K562 (cell line): ENCODE results near the gene IGF2BP3. TPM values are rescaled to one million over a fixed set of nuclear protein-coding genes. Genes with fewer than 3 reads are reported as not detected.

ENCODE experiments used
- ASH1L ChIP-seq: fragments of 450-650 bp; IDR thresholded peaks from 2 replicates; pipeline ENCODE4 v1.6.1; 2018; ENCODE audit warnings: borderline replicate concordance, mild to moderate bottlenecking, low read depth; ENCODE audit not compliant: partially characterized antibody
- ATF7 ChIP-seq: fragments of 450-650 bp; IDR thresholded peaks from 2 replicates; pipeline ENCODE4 v1.7.1; 2014; ENCODE audit warnings: mild to moderate bottlenecking, moderate library complexity
- BMI1 ChIP-seq: fragments of 150-350 bp; IDR thresholded peaks from 2 replicates; pipeline ENCODE4 v1.6.1; 2014; ENCODE audit warnings: low read length
- ETV5 ChIP-seq: sonication (generic); formaldehyde crosslinking; IDR thresholded peaks from 2 replicates; pipeline ENCODE4 v1.4.0; 2020; ENCODE audit warnings: low read depth, mild to moderate bottlenecking, missing genetic modification reagents
- FOXK2 ChIP-seq, 2 experiments: fragments of 450-650 bp; IDR thresholded peaks in 1 of 2; conservative IDR thresholded peaks in 1 of 2; 2 replicates each; pipeline ENCODE4 v1.6.1; 2016; ENCODE audit warnings: low read depth in 2 of 2, mild to moderate bottlenecking in 1 of 2
- MAFF ChIP-seq: IDR thresholded peaks from 2 replicates; pipeline ENCODE4 v1.6.1; 2012; ENCODE audit warnings: low read length, improper control_type of control experiment
- MAFG ChIP-seq: fragments of 450-650 bp; conservative IDR thresholded peaks from 2 replicates; pipeline ENCODE4 v1.6.1; 2016; ENCODE audit warnings: missing genetic modification characterization, missing compliant biosample characterization
- MAZ ChIP-seq, 2 experiments: fragments of 450-650 bp in 1 of 2; sonication (generic) in 1 of 2; formaldehyde crosslinking; IDR thresholded peaks in 1 of 2; conservative IDR thresholded peaks in 1 of 2; 2 replicates each; pipeline versions ENCODE4 v1.4.0 to v1.5.0; 2020; ENCODE audit warnings: mild to moderate bottlenecking in 1 of 2, missing genetic modification reagents in 1 of 2
- NBN ChIP-seq: fragments of 450-650 bp; IDR thresholded peaks from 2 replicates; pipeline ENCODE4 v1.6.1; 2016; ENCODE audit warnings: low read depth, mild to moderate bottlenecking
- POLR2AphosphoS2 ChIP-seq: IDR thresholded peaks from 2 replicates; pipeline ENCODE4 v1.6.1; 2012; ENCODE audit warnings: low read length, improper control_type of control experiment
- RFX5 ChIP-seq: IDR thresholded peaks from 2 replicates; pipeline ENCODE4 v1.6.1; 2011; ENCODE audit warnings: low read depth, mild to moderate bottlenecking, improper control_type of control experiment, low read length
- SRF ChIP-seq, 2 experiments: fragments of 250-450, 450-650 bp in 1 of 2; sonication (Bioruptor Pico) in 1 of 2; sonication (generic) in 1 of 2; formaldehyde crosslinking; IDR thresholded peaks; 2 replicates each; pipeline versions ENCODE4 v1.5.0 to v1.5.1; 2020 to 2022; ENCODE audit warnings: mild to moderate bottlenecking in 1 of 2, missing genetic modification reagents in 1 of 2
- TCF3 ChIP-seq: sonication (generic); formaldehyde crosslinking; IDR thresholded peaks from 2 replicates; pipeline ENCODE4 v1.4.0; 2020; ENCODE audit warnings: mild to moderate bottlenecking, missing genetic modification reagents
- ZNF224 ChIP-seq: sonication (generic); formaldehyde crosslinking; IDR thresholded peaks from 2 replicates; pipeline ENCODE4 v1.8.0; 2022; ENCODE audit warnings: mild to moderate bottlenecking, missing genetic modification reagents
- ZNF316 ChIP-seq: fragments of 450-650 bp; IDR thresholded peaks from 2 replicates; pipeline ENCODE4 v1.6.1; 2016
- ZSCAN32 ChIP-seq: fragments of 450-650 bp; formaldehyde crosslinking; IDR thresholded peaks from 2 replicates; pipeline ENCODE4 v1.4.0; 2020; ENCODE audit warnings: mild to moderate bottlenecking, moderate library complexity
- polyA plus RNA-seq, 8 experiments: library from polyadenylated mRNA; depleted of rRNA in 4 of 8; stranded (reverse) in 5 of 8; unstranded in 3 of 8; fragments of >200 nt; fragmentation: Nextera tagmentation in 2 of 8; fragmentation: Illumina TruSeq in 1 of 8; extraction: Ambion mirVana in 2 of 8; extraction: Trizol in 1 of 8; gene quantifications; 2 replicates each; pipeline versions ENCODE4 v1.2.1 to v1.2.3, GENCODE V29; 2011 to 2014; ENCODE audit warnings: inconsistent platforms in 1 of 8, missing spikeins in 1 of 8
- total RNA-seq, 7 experiments: library from RNA; depleted of rRNA in 6 of 7; stranded (reverse); fragments of >200 nt in 6 of 7; fragmentation: Illumina TruSeq in 2 of 7; extraction: Trizol in 2 of 7; gene quantifications; 2 replicates each; pipeline versions ENCODE4 v1.2.1 to v1.2.3, GENCODE V29; 2011 to 2021; ENCODE audit warnings: low replicate concordance in 1 of 7
- TF ChIP-seq, protein P1 (sequence below), 2 experiments: fragments of 450-650 bp; conservative IDR thresholded peaks; 2 replicates each; pipeline ENCODE4 v1.6.1; 2017; ENCODE audit warnings: mild to moderate bottlenecking in 2 of 2, moderate library complexity in 2 of 2
- TF ChIP-seq, protein P2 (sequence below), 2 experiments: fragments of 200-800 bp in 1 of 2; sonication (Bioruptor generic) in 1 of 2; sonication (generic) in 1 of 2; formaldehyde crosslinking in 1 of 2; IDR thresholded peaks in 1 of 2; conservative IDR thresholded peaks in 1 of 2; 2 replicates each; pipeline versions ENCODE4 v1.5.0 to v1.6.1; 2016 to 2020; ENCODE audit warnings: missing compliant biosample characterization in 1 of 2, missing genetic modification characterization in 1 of 2, missing genetic modification reagents in 1 of 2
- TF ChIP-seq, protein P3 (sequence below): sonication (generic); formaldehyde crosslinking; IDR thresholded peaks from 2 replicates; pipeline ENCODE4 v1.8.1; 2022; ENCODE audit warnings: missing genetic modification reagents
- TF ChIP-seq, protein P4 (sequence below): sonication (generic); formaldehyde crosslinking; IDR thresholded peaks from 2 replicates; pipeline ENCODE4 v1.8.0; 2022; ENCODE audit warnings: mild to moderate bottlenecking, missing genetic modification reagents
- TF ChIP-seq, protein P5 (sequence below): fragments of 200-800 bp; sonication (Bioruptor generic); IDR thresholded peaks from 2 replicates; pipeline ENCODE4 v1.6.1; 2017; ENCODE audit warnings: missing genetic modification characterization, missing compliant biosample characterization

The IGF2BP3 gene
- total and polyA plus RNA-seq, 9 of the 15 experiments (the other 6 are each of a cell fraction or from before 2014, with no cell fraction given): 8.4 to 88.1 (median 61.2) TPM

DNA sequence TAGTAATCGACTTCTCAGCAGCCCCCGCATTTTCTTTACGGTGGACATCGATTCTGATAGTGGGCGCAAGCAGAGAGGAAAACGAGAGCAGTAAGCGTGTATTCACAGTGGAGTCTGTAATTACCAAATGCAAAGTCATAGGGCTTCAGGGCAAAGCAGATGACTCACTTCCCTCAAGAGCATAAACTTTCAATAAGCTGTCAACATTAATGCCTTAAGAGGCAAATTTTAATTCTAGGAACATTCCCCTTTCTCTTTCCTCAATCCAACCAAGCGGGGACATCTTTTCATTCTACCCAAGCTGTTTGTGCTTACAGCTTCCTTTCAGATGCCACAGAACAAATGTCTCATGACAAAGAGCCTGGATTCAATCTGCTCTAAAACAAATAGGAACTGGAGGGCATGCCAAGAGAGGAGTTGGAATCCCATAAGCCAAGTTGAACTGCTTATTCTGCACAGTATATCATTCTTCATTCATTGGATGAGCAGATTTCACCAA lies 122.6 kb downstream of the IGF2BP3 start (continued):
- TF ChIP-seq POLR2AphosphoS2: 0 out of 2 replicates have a peak, but pooled peaks have one; percentile 37
- TF ChIP-seq, protein P1, sequence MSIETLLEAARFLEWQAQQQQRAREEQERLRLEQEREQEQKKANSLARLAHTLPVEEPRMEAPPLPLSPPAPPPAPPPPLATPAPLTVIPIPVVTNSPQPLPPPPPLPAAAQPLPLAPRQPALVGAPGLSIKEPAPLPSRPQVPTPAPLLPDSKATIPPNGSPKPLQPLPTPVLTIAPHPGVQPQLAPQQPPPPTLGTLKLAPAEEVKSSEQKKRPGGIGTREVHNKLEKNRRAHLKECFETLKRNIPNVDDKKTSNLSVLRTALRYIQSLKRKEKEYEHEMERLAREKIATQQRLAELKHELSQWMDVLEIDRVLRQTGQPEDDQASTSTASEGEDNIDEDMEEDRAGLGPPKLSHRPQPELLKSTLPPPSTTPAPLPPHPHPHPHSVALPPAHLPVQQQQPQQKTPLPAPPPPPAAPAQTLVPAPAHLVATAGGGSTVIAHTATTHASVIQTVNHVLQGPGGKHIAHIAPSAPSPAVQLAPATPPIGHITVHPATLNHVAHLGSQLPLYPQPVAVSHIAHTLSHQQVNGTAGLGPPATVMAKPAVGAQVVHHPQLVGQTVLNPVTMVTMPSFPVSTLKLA (conservative IDR thresholded peaks at IDR 0.05): 0 out of 4 replicates have a peak, but pooled peaks of 1 of the 2 experiments have one; percentile 46
- TF ChIP-seq ATF7: peak; percentile 34; the same call in 1 of the 2 replicates
- TF ChIP-seq ZNF224 (CRISPR knock-in tag): no peak
- TF ChIP-seq, protein P2, sequence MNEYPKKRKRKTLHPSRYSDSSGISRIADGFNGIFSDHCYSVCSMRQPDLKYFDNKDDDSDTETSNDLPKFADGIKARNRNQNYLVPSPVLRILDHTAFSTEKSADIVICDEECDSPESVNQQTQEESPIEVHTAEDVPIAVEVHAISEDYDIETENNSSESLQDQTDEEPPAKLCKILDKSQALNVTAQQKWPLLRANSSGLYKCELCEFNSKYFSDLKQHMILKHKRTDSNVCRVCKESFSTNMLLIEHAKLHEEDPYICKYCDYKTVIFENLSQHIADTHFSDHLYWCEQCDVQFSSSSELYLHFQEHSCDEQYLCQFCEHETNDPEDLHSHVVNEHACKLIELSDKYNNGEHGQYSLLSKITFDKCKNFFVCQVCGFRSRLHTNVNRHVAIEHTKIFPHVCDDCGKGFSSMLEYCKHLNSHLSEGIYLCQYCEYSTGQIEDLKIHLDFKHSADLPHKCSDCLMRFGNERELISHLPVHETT (CRISPR knock-in tag; conservative IDR thresholded peaks at IDR 0.05 in 1 of 2, IDR thresholded peaks at IDR 0.05 in 1 of 2): 0 out of 4 replicates have a peak, but pooled peaks of 1 of the 2 experiments have one; percentile 2
- TF ChIP-seq ASH1L: no peak
- no peak for TF ChIP-seq RFX5
- peak in 1 of 2 experiments; percentile 77; a peak in 2 of 4 replicates for TF ChIP-seq SRF (CRISPR knock-in tag; IDR thresholded peaks at IDR 0.05)
- peak; percentile 87 for TF ChIP-seq ZNF316
- TF ChIP-seq, protein P3, sequence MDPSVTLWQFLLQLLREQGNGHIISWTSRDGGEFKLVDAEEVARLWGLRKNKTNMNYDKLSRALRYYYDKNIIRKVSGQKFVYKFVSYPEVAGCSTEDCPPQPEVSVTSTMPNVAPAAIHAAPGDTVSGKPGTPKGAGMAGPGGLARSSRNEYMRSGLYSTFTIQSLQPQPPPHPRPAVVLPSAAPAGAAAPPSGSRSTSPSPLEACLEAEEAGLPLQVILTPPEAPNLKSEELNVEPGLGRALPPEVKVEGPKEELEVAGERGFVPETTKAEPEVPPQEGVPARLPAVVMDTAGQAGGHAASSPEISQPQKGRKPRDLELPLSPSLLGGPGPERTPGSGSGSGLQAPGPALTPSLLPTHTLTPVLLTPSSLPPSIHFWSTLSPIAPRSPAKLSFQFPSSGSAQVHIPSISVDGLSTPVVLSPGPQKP (CRISPR knock-in tag): no peak
- TF ChIP-seq MAZ (CRISPR knock-in tag; conservative IDR thresholded peaks at IDR 0.05 in 1 of 2, IDR thresholded peaks at IDR 0.05 in 1 of 2): peak in 1 of 2 experiments; percentile 37; a peak in 1 of 4 replicates
- TF ChIP-seq, protein P4, sequence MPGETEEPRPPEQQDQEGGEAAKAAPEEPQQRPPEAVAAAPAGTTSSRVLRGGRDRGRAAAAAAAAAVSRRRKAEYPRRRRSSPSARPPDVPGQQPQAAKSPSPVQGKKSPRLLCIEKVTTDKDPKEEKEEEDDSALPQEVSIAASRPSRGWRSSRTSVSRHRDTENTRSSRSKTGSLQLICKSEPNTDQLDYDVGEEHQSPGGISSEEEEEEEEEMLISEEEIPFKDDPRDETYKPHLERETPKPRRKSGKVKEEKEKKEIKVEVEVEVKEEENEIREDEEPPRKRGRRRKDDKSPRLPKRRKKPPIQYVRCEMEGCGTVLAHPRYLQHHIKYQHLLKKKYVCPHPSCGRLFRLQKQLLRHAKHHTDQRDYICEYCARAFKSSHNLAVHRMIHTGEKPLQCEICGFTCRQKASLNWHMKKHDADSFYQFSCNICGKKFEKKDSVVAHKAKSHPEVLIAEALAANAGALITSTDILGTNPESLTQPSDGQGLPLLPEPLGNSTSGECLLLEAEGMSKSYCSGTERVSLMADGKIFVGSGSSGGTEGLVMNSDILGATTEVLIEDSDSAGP (CRISPR knock-in tag): no peak
- no peak for TF ChIP-seq BMI1
- TF ChIP-seq, protein P5, sequence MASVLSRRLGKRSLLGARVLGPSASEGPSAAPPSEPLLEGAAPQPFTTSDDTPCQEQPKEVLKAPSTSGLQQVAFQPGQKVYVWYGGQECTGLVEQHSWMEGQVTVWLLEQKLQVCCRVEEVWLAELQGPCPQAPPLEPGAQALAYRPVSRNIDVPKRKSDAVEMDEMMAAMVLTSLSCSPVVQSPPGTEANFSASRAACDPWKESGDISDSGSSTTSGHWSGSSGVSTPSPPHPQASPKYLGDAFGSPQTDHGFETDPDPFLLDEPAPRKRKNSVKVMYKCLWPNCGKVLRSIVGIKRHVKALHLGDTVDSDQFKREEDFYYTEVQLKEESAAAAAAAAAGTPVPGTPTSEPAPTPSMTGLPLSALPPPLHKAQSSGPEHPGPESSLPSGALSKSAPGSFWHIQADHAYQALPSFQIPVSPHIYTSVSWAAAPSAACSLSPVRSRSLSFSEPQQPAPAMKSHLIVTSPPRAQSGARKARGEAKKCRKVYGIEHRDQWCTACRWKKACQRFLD (CRISPR knock-in tag): no peak
- TF ChIP-seq ETV5 (CRISPR knock-in tag): peak; percentile 71; the same call in 1 of the 2 replicates
- no peak; the same call in 1 of the 2 replicates for TF ChIP-seq NBN
- peak; percentile 74; the same call in 1 of the 2 replicates for TF ChIP-seq MAFF
- peak in 1 of 2 experiments; percentile 24; a peak in 1 of 4 replicates for TF ChIP-seq FOXK2 (conservative IDR thresholded peaks at IDR 0.05 in 1 of 2, IDR thresholded peaks at IDR 0.05 in 1 of 2; ENCODE audit: low read depth in 2 of 2)
- TF ChIP-seq MAFG (tag): peak; percentile 71
- peak; percentile 43 for TF ChIP-seq TCF3
- TF ChIP-seq ZSCAN32: no peak
